ENCODE results near the gene HNRNPAB.

DNA sequence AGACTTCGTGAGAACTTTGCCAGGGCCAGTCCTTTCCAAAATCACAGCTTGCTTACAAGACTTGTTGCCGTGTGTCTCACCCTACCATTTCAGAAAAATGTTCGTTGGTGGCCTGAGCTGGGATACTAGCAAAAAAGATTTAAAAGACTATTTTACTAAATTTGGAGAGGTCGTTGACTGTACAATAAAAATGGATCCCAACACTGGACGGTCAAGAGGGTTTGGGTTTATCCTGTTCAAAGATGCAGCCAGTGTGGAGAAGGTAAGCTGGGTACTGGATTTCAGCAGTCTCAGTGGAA lies 1.4 kb downstream of the HNRNPAB start:
- TF ChIP-seq, protein P1, sequence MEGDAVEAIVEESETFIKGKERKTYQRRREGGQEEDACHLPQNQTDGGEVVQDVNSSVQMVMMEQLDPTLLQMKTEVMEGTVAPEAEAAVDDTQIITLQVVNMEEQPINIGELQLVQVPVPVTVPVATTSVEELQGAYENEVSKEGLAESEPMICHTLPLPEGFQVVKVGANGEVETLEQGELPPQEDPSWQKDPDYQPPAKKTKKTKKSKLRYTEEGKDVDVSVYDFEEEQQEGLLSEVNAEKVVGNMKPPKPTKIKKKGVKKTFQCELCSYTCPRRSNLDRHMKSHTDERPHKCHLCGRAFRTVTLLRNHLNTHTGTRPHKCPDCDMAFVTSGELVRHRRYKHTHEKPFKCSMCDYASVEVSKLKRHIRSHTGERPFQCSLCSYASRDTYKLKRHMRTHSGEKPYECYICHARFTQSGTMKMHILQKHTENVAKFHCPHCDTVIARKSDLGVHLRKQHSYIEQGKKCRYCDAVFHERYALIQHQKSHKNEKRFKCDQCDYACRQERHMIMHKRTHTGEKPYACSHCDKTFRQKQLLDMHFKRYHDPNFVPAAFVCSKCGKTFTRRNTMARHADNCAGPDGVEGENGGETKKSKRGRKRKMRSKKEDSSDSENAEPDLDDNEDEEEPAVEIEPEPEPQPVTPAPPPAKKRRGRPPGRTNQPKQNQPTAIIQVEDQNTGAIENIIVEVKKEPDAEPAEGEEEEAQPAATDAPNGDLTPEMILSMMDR (IDR thresholded peaks at IDR 0.05) = no peak
- TF ChIP-seq ZFX (IDR thresholded peaks at IDR 0.05; ENCODE audit: borderline replicate concordance) = no peak

Measured in 22Rv1 (cell line).